Esophagus squamous epithelium (tissue), 4 donors: ENCODE measurements around the gene VAT1.

Experiments used
- CTCF ChIP-seq, 6 experiments: fragments of 450-650 bp in 4 of 6; fragments of 200-600 bp in 2 of 6; sonication (generic) in 2 of 6; IDR thresholded peaks; one replicate each; pipeline ENCODE4 v1.5.1; 2016 to 2019; ENCODE audit warnings: antibody characterized with exemption in 6 of 6, mild to moderate bottlenecking in 4 of 6, moderate library complexity in 4 of 6
- POLR2A ChIP-seq, 4 donors: fragments of 450-650 bp; IDR thresholded peaks; one replicate each; pipeline ENCODE4 v1.6.1; 2017; ENCODE audit warnings: antibody characterized with exemption in 4 of 4, mild to moderate bottlenecking in 4 of 4, moderate library complexity in 3 of 4

GRCh38 chr17:43018008-43018853, 4.0 kb downstream of the VAT1 start:
- TF ChIP-seq POLR2A (IDR thresholded peaks at IDR 0.05), result no peak
- TF ChIP-seq CTCF (IDR thresholded peaks at IDR 0.05), result no peak
